SH-SY5Y (cell line): ENCODE data around the gene CYTH3.

Experiments used
- GATA2 ChIP-seq: IDR thresholded peaks from 2 replicates; pipeline ENCODE4 v1.6.1; 2011; ENCODE audit warnings: mild to moderate bottlenecking, low read depth, low read length
- GATA3 ChIP-seq: IDR thresholded peaks from 2 replicates; pipeline ENCODE4 v1.6.1; 2011; ENCODE audit warnings: low read depth, mild to moderate bottlenecking, low read length, moderate library complexity

DNA sequence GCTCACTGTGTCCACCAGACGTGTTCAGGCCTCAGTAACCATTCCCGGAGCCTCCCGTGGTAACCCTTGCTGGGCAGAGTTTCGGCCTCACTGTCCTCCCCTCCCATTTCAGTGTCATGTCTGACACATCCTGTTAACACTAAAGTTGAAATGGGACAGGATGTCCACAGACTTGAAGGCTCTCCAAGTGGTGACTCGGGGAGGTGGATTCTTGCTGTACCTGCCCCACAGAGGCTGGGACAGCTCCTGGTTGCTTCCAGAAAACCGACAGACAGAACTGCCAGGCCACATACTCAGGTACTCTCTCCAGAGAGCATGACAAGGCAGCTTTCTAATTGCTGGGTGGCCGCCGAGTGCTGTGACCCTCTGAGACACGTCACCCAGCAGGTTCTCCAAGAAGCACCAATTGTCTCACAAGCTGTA lies 17.9 kb upstream of the CYTH3 start:
- TF ChIP-seq GATA3 (no peak), GATA2 (no peak)
